GM12878 (cell line): ENCODE results near the gene MOB2. TPM values are rescaled to one million over a fixed set of nuclear protein-coding genes. Genes with fewer than 3 reads are reported as not detected.
A peak's percentile ranks its signal among the peaks of the same experiment; 100 is the strongest.

ENCODE experiments used
- ATAC-seq: fragments of 200-7000 bp; cut with Tn5 transposase; 3 replicates; pipeline ENCODE4 v1.9.1; 2020; ENCODE audit warnings: mild to moderate bottlenecking, moderate library complexity
- BruUV-seq: library from RNA; stranded (reverse); fragments of 400-500 nt; replicated peaks from 2 replicates; lab custom pipeline; 2021; lab: Mats Ljungman, UMichigan
- CTCF ChIA-PET: fragments of 300-600 bp; sonication (Branson Sonifier 250); formaldehyde crosslinking; extraction: SDS; loops from one replicate; lab custom pipeline; 2021; ENCODE audit warnings: inconsistent platforms; lab: Yijun Ruan, JAX
- POLR2A ChIA-PET: fragments of 350-600 bp; formaldehyde crosslinking; extraction: SDS; loops from one replicate; lab custom pipeline; 2021; ENCODE audit warnings: inconsistent platforms; lab: Charles Lee
- RAD21 ChIA-PET: fragments of 300-600 bp; sonication (Branson Sonifier 250); formaldehyde crosslinking; loops from one replicate; lab custom pipeline; 2023; ENCODE audit warnings: antibody characterized with exemption; ENCODE audit not compliant: unreplicated experiment; lab: Charles Lee
- SMC1A ChIA-PET: fragments of 300-600 bp; sonication (Branson Sonifier 250); formaldehyde crosslinking; loops from one replicate; lab custom pipeline; 2023; ENCODE audit not compliant: unreplicated experiment, uncharacterized antibody; lab: Charles Lee
- DNase-seq: peaks from one replicate; pipeline ENCODE4 v3.0.0-alpha.2; 2011; ENCODE audit warnings: low read depth, low spot score
- FAIRE-seq: peaks from 3 replicates; lab custom pipeline; 2011; peaks lifted over from hg19 to GRCh38; lab: Jason Lieb, UNC
- H2AFZ ChIP-seq: 2 replicates; pipeline ENCODE4 v1.6.0; 2011; ENCODE audit warnings: low read depth, low read length, control low read depth; ENCODE audit not compliant: control insufficient read depth
- H3K27ac ChIP-seq: 2 replicates; pipeline ENCODE4 v1.5.1; 2011; ENCODE audit warnings: control low read depth; ENCODE audit not compliant: control insufficient read depth, insufficient read depth
- H3K27me3 ChIP-seq, 2 experiments: replicated peaks in 1 of 2; 2 replicates each; pipeline versions ENCODE4 v1.6.0 to v1.6.1; 2011; ENCODE audit warnings: low read length in 1 of 2; ENCODE audit not compliant: control insufficient read depth in 2 of 2, insufficient read depth in 2 of 2
- H3K36me3 ChIP-seq, 2 experiments: 2 replicates each; pipeline ENCODE4 v1.5.1; 2011; ENCODE audit warnings: low read length in 1 of 2; ENCODE audit not compliant: control insufficient read depth in 2 of 2, insufficient read depth in 2 of 2
- H3K4me1 ChIP-seq: 2 replicates; pipeline ENCODE4 v1.6.1; 2011; ENCODE audit warnings: mild to moderate bottlenecking, low read length, moderate library complexity, mixed read lengths; ENCODE audit not compliant: control insufficient read depth, insufficient read depth
- H3K4me2 ChIP-seq: 2 replicates; pipeline ENCODE4 v1.6.0; 2011; ENCODE audit warnings: control low read depth; ENCODE audit not compliant: control insufficient read depth, insufficient read depth
- H3K4me3 ChIP-seq: fragments of 200-600 bp; sonication (generic); 2 replicates; pipeline ENCODE4 v1.5.1; 2016
- H3K79me2 ChIP-seq: 2 replicates; pipeline ENCODE4 v1.6.0; 2011; ENCODE audit warnings: low read length; ENCODE audit not compliant: control insufficient read depth, insufficient read depth
- H3K9ac ChIP-seq: 2 replicates; pipeline ENCODE4 v1.8.0; 2011; ENCODE audit warnings: low read length, control low read depth, mixed read lengths; ENCODE audit not compliant: control insufficient read depth, insufficient read depth
- H3K9me3 ChIP-seq: replicated peaks from 3 replicates; pipeline ENCODE4 v1.5.1; 2011; ENCODE audit warnings: mild to moderate bottlenecking, low read length; ENCODE audit not compliant: control insufficient read depth, insufficient read depth
- H4K20me1 ChIP-seq: 2 replicates; pipeline ENCODE4 v1.6.0; 2011; ENCODE audit not compliant: control insufficient read depth, insufficient read depth
- NFYA ChIP-seq: IDR thresholded peaks from 2 replicates; pipeline ENCODE4 v1.6.1; 2011; ENCODE audit warnings: low read depth, mild to moderate bottlenecking, low read length, improper control_type of control experiment, borderline replicate concordance
- REST ChIP-seq: IDR thresholded peaks from 2 replicates; pipeline ENCODE4 v1.6.1; 2012; ENCODE audit warnings: mild to moderate bottlenecking, low read depth, low read length
- WGBS: methylation state at CpG from one replicate; pipeline ENCODE4 v1.1.6; 2016; ENCODE audit warnings: low lambda C conversion rate; ENCODE audit not compliant: insufficient replicate concordance, insufficient coverage; ENCODE audit errors: missing lambda C conversion rate; 5-methylcytosine and 5-hydroxymethylcytosine counted together
- in situ Hi-C: fragments of 300-500 bp; cut with MboI; formaldehyde crosslinking; loops from 9 replicates; pipeline ENCODE4 v1.14.3; 2018; ENCODE audit warnings: mixed read lengths
- intact Hi-C: fragments of 100-400 bp; cut with micrococcal nuclease; formaldehyde crosslinking; loops from one replicate; pipeline ENCODE4 v1.14.2; 2022; ENCODE audit not compliant: unreplicated experiment
- polyA plus RNA-seq, 11 experiments: library from polyadenylated mRNA; depleted of rRNA in 4 of 11; unstranded in 6 of 11; stranded (reverse) in 5 of 11; fragments of >200 nt; fragmentation: Nextera tagmentation in 4 of 11; fragmentation: Illumina TruSeq in 1 of 11; extraction: Ambion mirVana in 4 of 11; extraction: Trizol in 1 of 11; gene quantifications; 1 replicate in 1 of 11; 2 replicates in 10 of 11; pipeline versions ENCODE4 v1.2.1 to v1.2.3, GENCODE V29; 2011 to 2016; ENCODE audit warnings: inconsistent platforms in 2 of 11, missing spikeins in 2 of 11, low read depth in 1 of 11
- total RNA-seq, 4 experiments: library from RNA; depleted of rRNA in 3 of 4; stranded (reverse); fragments of >200 nt in 3 of 4; fragmentation: Illumina TruSeq in 1 of 4; extraction: Trizol in 1 of 4; gene quantifications; 2 replicates each; pipeline versions ENCODE4 v1.2.1 to v1.2.3, GENCODE V29; 2013 to 2021

MOB2 gene
- total and polyA plus RNA-seq, 10 of the 15 experiments (the other 5 are each of a cell fraction or from before 2014, with no cell fraction given), result 0.10 to 34.6 (median 15.5) TPM

GRCh38 chr11:1450949-1451710 lies 35.4 kb downstream of the MOB2 start:
- no peaks in the 10 kb centered on the region for H3K9me3 ChIP-seq
- no TSS peak for BruUV-seq
- RAD21 ChIA-PET, result no interaction called here
- no peak overlapping the region for H2AFZ ChIP-seq
- ATAC-seq, result no peak
- in situ Hi-C loops, result no loop called here
- H3K36me3 ChIP-seq, result no peaks in the 10 kb centered on the region
- no peaks in the 10 kb centered on the region for H3K27me3 ChIP-seq
- no peaks in the 10 kb centered on the region for H3K79me2 ChIP-seq
- TF ChIP-seq REST, result peak; percentile 73
- no peak for TF ChIP-seq NFYA
- H3K9ac ChIP-seq, result no peak overlapping the region
- FAIRE-seq, result no peak
- POLR2A ChIA-PET, result no interaction called here
- no peak overlapping the region for H3K4me3 ChIP-seq
- no peak for DNase-seq
- SMC1A ChIA-PET, result no interaction called here
- CTCF ChIA-PET, result no interaction called here
- 54% methylated on average over 22 of the region's 22 CpGs for WGBS
- no peaks in the 10 kb centered on the region for H4K20me1 ChIP-seq
- no peaks in the 10 kb centered on the region for H3K4me1 ChIP-seq
- intact Hi-C loops, result no loop called here
- H3K27ac ChIP-seq, result no peak overlapping the region
- H3K4me2 ChIP-seq, result no peak overlapping the region
